NOMO-1 treated with dmso at 0.1 percent for 144 hours (cell line): ENCODE measurements around the gene SESN1.
"Not testable (repeated sequence)": the region's sequence is repeated elsewhere in the genome, so short reads cannot be mapped to it uniquely, and the experiment has no call there.

Source experiments
- DNase-seq: peaks from one replicate; lab custom pipeline; 2025; ENCODE audit not compliant: unreplicated experiment; lab: John Stamatoyannopoulos, UW

The SESN1 gene

DNA sequence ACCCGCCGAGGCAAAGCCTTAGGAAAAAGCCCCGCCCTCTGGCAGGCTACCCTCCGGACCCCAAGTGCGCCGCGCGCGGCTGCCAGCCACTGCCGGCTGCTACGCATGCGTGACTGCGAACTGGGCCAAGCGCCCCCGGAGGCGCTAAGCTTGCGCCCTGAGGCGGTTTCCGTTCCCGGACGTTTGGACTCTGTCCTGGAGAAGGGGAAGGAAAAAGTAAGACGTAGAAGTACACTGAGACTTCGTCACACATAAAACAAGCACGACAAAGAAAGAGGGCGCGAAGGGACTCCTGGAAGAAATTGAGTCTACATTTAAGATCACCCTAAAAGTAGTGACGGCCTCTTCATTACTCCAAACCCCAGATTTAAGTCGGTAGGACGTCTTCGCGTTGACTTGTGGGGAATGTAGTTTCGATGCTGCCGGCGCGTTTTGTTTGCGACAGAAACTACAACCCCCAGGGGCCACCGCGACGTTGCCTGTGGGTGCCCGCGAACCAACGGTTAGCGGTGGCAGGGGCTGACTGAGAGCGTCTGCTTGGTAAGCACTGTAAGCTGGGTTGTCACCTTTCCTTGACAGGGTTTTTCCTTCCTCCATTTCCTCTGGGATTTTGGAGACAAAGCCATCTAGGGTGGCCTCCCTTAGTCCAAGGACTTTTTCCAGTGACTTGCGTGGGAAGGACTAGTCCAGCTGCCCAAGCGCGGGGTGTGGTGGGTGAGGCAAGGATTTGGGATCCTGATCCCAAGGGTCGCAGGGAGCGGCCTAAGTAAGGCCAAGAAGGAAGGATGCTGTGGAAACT lies 589 bp upstream of the SESN1 start, which contains the start of gene CEP57L1:
Gene CEP57L1 (plus strand): TSS at position 472 of the 799 bp plus-strand sequence. CDS start 49,715 bp downstream, outside the sequence.
- peak; percentile 94 for DNase-seq

DNA sequence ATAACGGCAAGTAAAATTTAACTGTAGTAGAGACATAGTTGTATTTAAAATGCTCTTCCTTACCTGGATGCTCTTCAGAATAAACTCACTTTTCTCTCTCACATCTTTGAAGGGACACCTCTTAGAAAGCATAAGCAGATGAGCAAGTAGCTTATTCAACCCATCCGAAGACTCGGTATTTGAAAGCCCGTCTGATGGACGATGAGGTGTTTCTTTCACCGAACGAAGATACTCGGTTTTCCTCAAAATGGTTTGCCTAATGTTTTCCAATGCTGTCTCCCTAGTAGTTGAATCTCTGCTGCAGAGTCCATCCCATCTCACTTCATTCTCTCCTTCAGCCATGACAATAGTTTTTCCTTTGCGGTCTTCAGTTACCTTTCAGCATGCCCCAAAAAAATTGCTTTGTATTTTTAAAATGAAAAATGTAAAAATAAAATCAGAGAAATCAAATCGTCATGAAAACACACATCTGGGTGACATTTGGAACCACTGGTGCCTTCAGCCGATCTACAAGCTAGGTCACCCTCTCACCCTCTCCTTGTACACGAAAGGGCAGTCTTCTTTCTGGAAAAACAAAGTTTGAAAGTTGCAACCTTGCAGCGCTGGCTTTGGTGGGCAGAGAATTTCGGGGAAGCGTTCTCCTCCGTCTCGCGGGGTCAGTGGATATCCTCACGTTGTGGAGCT lies 772 bp downstream of the SESN1 start:
- DNase-seq: no peak

- no peak for DNase-seq
Measured at GRCh38 chr6:109092074-109092473, 2.6 kb downstream of the SESN1 start.

GRCh38 chr6:109091314-109092024 lies 3.2 kb downstream of the SESN1 start:
- no peak for DNase-seq

DNA sequence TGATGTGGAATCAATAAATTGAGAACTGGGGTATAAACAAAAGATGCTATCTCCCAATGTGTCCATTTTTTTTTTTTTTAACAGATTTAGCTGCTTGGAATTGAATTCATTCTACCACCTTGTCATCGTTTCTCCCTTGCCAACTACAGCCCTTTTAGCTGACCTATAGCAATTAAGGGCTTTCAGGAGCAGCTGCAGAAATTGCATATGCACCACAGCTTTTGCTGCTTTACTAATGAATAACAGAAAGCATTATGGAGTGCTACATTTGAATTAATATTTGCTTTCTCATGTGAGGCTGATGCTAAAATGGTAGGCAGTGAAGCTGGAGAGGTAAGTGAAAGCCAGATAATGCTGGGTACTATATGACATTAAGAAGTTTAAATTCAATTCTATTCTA lies 5.7 kb downstream of the SESN1 start:
- DNase-seq: no peak

DNA sequence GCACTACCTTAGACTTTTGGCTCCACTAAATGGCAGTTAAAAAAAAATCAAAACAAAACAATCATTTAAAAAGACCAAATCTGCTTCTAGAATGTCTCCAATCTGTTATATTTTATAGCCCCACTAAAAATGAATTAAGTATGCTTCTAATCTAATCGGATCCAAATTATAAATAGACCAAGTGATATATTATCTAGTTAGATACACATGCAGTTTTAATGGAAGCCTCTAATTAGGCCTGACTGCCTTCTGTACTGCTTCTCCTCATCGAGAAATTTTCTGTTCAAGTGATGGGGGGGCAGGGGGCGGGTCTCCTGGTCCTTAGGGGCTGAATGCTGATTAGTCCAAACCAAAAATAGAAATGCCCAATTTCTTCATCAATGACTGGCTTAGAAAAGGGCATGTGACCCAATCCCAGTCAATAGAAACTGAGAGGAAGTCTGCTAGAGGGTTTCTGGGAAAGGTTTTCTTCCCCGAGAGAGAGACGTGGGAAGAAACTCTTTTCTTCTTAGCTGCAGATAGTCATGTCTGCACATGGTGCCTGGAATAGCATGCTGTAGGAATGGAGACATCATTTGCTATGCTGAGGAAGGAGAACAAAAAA lies 6.9 kb downstream of the SESN1 start:
- no peak for DNase-seq

DNA sequence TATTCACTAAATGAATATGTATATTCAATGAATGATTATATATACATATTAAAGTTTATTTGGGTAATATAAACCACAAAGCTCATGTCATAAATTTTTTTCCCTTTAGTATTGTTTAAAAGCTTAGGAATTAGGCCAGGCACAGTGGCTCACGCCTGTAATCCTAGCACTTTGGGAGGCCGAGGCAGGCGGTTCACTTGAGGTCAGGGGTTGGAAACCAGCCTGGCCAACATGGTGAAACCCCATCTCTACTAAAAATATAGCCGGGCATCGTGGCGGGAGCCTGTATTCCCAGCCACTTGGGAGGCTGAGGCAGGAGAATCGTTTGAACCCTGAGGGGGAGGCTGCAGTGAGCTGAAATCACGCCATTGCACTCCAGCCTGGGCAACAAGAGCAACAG lies 10.5 kb downstream of the SESN1 start:
- not testable (repeated sequence) for DNase-seq

GRCh38 chr6:109083657-109084056 lies 11.0 kb downstream of the SESN1 start:
- DNase-seq: no peak

GRCh38 chr6:109082188-109082577 lies 12.5 kb downstream of the SESN1 start:
- DNase-seq: peak; percentile 23

GRCh38 chr6:109081516-109082187 lies 13.0 kb downstream of the SESN1 start:
- no peak for DNase-seq

DNA sequence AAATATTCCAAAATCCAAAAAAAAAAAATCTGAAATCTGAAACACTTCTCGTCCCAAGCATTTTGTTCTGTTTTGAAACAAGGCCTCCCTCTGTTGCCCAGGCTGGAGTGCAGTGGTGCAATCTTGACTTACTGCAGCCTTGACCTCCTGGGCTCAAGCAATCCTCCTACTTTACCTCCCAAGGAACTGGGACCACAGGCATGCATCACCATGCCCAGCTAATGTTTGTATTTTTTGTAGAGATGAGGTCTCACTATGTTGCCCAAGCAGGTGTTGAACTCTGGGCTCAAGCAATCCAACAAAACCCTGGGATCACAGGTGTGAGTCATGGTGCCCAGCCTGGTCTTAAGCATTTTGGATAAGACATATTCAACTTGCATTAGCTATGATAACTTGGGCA lies 13.6 kb downstream of the SESN1 start:
- DNase-seq: no peak

DNA sequence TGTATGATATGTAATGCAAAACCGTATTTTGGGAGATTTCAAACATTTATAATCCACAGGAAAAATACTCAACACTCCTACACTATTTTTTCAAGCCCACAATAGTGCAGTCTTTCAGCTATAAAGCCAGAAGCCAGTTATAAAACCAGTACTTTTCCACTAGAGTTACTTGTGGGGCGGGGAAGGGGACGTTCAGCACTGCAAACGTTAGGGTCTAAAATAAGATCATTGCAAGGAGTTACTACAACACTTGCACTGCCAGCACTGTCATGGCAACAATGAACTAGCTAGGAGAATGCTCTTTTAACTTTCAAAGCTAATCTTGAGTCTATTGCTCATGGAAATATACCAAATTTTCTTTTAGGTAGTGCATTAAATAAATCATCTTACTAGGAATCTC lies 14.7 kb downstream of the SESN1 start:
- peak; percentile 66 for DNase-seq

DNA sequence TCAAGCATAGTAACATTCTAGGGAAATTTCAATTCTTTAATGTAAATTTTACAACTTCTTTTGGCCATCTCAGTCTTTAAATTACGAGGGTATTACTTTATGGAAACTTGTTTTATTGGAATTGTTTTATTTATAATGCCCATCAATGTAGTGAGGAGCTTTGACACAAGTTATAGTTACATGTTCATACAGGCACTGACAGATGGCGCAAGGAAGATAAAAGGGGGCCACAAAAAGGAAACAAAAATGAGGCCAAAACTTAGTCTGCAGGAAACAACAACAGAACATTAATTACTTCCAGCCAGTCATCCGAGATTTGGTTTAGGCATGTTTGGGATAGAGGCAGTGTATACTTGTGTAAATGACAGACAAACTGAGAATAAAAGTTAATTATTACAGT lies 18.3 kb downstream of the SESN1 start:
- DNase-seq: no peak

DNA sequence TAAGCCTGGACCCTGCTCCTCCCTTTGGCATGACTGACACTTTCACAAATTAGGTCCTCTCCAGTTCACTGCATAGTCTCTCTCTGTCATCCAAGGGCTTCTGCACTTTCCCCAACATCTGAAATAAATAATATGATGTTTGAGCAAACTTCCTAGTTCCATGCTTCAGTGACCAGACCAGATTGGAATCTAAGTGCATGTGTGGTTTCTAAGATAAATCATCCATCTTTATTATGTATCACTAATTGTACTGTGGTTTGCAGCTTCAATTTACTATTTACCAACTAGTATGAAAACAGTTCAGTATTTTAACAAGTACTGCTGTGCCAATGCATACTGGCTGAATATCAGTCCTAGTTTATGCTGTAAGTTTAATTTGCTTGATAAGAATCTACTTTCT lies 18.7 kb downstream of the SESN1 start:
- no peak for DNase-seq

DNA sequence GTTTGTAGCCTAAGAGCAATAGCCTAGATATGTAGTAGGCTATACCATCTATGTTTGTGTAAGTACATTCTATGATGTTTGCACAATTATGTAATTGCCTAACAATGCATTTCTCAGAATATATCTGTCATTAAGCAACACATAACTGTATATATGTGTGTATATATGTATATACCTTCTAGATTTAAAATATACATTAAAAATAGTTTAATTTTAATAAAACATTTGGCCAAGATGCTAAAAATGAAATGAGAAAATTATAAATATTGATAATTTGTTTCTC lies 20.6 kb downstream of the SESN1 start:
- no peak for DNase-seq

- DNase-seq: peak; percentile 21
Measured at GRCh38 chr6:109073344-109074132, 21.1 kb downstream of the SESN1 start.

DNA sequence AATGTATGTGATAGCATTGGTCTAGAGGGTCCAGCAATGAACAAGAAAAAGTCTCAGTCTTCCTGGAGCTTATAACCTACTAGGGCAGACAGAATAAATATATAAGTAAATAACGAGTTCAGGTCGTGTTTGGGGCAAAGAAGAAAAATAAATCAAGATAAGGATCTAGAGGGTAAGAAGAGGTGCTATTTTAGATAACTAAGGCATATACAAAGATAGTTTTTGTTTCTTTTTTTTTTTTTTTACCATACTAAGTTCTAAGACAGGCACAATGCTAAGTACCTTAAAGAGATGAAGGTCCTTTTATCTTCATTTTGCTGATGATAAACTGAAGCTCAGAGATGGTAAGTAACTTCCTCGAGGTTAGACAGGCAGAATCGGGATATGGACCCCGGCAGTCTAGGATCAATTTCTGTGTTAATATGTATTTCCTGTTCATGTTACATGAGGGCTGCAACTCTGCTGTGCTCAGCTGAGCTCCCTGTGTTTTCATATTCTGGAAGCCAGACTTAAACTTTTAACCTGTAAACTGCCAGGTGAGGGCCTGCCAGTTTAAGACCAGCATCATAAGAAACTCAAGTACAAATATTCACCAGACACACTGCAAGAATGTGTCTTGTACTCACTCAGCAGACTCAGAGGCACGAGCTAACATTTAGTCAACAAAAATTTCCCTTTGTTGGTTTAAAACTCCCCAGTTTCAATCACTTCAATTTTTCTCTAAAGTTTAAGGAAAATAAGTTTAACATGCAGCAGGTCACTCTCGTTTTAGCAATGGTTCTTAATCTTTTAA lies 23.3 kb downstream of the SESN1 start:
- no peak for DNase-seq

- DNase-seq: peak; percentile 22
Measured at GRCh38 chr6:109069746-109070145, 24.9 kb downstream of the SESN1 start.

DNA sequence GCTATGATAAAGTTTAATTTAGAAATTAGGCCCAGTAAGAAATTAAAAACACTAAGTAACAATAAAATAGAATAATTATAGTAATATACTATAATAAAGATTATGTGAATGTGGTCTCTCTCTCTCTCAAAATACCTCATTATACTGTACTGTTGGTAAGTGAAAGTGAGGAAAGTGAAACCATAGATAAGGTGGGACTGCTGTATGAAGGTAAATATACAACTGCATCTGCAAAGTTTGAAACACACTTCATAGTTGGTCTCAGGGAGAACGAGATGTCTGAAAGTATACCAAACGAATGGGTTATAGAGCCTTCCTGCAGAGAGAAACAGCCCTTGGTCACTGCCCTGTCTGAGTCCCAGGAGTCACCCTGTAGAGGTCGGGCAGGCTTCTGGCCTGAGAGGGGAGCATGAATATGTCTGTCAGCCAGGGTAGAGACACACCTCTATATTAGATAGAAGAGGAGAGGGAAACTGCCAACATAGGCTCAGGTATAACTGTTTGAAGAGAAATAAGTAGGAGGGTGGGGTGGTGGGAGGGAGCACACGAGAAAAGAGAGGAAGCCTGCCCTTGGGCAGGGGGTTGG lies 31.8 kb downstream of the SESN1 start:
- no peak for DNase-seq
